CD4-positive, alpha-beta T cell treated with Interferon alpha-2 for 1 hour (primary cell): Measurements from ENCODE around the gene CLC.
"Not testable (repeated sequence)": the region's sequence is repeated elsewhere in the genome, so short reads cannot be mapped to it uniquely, and the experiment has no call there.

Source experiments
- DNase-seq, 2 donors: peaks; one replicate each; pipeline ENCODE4 v3.0.0-alpha.2; 2020 to 2022

CLC gene

DNA sequence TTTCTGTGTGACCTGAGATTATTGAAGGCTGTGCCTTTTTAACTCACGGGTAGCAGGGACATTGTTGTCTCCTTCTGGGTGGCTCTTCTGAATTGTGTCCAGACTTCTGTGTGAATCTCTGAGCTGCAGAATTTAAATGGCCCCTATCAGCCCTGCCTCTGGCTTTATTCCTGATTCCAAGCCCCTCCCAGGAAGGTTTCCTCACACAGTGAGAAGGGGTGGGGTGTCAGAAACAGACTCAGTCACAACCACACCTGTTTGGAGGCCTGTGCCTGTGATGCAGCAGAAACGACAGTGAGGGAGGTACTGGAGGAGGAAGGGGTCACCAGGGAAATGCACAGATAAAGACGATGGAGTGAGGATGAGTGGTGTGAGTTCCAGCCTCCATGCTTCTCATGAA, at the start of gene CLC:
CLC (minus strand) TSS at position 139 of the 400 bp plus-strand sequence; CDS start at position 62, 77 bp downstream.
- no peak for DNase-seq

DNA sequence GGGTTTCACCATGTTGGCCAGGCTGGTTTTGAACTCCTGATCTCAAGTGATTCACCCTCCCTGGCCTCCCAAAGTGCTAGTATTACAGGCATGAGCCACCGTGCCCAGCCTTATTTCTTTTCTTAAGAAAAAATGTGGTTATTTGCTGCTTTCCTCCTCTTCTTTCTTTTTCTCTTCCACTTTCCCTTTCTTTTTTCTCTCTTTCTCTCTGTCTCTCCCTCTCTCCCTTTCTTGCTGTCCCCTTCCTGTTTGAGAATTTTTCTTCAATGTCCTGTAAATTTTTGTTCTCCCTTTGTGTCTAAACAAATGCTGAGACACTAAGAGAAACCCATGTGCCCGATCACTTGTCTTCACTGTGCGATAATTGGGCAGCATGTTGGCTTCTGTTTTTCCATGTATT, 43.1 kb upstream of the CLC start:
- DNase-seq: no peak

DNA sequence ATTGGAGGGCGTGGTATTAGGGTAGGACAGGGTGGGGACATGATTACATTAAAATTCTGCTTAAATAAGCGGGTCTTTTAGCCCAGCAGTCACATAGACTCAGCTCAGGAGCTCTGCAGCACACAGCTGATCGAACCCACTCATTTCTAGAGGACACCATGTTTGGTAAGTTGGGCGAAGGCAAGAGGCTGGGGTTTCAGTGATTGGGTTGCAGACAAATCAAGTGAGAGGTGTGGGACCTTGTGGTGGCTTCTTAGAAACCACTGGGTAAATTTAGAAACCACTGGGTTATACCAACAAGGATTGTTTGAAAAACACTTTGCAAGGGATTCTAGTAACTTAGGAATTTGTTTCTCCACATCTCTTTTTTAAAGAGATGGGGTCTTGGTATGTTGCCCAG, 40.9 kb upstream of the CLC start, which contains the start of gene LEUTX:
LEUTX (plus strand) TSS at position 92 of the 400 bp plus-strand sequence; CDS start at position 159, 67 bp downstream.
- DNase-seq: no peak

DNA sequence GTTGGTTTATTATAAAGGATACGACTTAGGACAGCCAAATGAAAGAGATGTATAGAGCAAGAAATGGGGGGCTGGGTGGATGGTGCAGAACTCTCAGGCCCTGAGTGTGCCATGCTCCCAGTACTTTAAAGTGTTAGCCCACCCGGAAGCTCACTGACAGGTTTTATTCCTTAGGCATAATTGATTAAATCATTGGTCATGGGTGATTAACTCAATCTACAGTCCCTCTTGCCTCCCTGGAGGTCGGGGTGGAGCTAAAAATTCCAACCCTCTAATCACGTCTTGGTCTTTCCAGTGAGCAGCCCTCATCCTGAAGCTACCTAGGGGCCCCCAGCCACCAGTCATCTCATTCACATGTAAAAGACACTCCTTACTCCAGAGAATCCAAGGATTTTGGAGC, 31.0 kb upstream of the CLC start:
- no peak for DNase-seq

DNA sequence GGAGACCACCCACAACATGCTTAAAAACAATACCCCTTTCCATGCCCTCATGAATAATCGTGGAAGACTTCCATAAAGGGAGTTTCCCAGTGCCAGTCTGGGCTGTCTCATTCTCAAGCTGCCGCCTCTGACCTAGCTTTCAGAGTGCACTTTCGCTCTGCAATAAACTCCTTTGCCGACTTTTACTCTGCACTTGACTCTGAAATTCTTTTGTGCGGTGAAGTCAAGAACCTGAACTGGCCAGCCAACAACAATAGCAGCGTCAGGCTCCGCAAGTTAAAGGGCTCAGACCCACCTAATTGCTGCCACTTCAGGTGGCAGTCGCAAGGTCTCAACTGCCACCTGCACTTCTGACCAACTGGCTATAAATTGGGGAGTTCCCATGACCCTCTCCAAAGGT, 30.5 kb upstream of the CLC start:
- no peak for DNase-seq

DNA sequence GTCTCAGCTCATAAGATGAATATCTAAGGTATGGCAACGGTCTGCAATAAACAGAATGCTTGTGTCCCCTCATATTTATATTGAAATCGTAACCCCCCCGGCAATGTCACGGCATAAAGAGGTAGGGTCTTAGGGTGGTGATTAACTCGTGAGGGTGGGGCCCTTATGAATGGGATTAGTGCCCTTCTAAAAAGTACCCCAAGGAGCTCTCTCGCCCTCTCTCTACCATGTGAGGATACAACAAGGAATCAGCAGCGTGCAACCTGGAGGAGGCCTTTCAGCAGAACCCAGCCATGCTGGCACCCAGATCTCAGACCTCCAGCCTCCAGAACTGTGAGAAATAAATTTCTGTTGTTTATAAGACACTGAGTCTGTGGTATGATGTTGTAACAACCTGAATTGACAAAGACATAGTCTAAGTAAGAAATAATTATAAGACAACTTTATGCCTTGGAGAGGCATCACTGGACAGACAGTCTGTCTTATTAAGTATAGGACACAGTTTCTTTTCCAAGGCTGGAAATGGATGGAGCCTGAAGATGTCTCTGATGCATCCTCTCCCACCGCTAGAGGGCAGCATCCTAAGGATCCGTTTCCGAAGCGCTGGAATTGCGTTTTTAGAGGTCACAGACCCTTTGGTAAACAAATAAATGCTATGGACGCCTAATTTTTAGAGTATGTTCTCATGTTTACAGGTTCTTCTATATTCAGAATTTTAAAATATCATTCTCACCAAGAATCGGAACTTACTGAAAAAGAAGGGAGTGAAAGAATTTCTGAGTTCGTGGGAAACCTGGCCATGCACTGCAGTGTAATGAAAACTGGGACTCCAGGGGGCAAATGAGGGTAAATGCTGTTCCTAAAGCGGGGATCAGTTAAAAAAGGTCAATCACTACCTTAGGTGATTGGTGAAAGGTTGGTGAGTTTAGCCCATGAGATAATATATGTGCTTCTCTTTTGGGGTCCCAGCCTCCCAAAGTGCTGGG, 27.6 kb upstream of the CLC start:
- DNase-seq: peak; percentile 7 to 44

DNA sequence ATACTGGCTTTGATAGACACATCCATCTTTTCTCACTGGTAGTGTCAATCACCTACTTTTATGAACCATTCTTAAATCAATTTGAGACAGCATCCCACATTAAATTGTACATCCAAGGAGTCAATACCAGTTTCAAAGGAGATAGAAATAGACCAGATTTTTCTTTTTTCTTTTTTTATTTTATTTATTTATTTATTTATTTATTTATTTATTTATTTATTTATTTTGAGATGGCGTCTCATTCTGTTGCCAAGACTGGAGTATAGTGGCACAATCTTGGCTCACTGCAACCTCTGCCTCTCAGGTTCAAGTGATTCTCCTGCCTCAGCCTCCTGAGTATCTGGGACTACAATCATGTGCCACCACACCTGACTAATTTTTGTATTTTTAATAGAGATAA, 24.0 kb upstream of the CLC start:
- not testable (repeated sequence) for DNase-seq

DNA sequence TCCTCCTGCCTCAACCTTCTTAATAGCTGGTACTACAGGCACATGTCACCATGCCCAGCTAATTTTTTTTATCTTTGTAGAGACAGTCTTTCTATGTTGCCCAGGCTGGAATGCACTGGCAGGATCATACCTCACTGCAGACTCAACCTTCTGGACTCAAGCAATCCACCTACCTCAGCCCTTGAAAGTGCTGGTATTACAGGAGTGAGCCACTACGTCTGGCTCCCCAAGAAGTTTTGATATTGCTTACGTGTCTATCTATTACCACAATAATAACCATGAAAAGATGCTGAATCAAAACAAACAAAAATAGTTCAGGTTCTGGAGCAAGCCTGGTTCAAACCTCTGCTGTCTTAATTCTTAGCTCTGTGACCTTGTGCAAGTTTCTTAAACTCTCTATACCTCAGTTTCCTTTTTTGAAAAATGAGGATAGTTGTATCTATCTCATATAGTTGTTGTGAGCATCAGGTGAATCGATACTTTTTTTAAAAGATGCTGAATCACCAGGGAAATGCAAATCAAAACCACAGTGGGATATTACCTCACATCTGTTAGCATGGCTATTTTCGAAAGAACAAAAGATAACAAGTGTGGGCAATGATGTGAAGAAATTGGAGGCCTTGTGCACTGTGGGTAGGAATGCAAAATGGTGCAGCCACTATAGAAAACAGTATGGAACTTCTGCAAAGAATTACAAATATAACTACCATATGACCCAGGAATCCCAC, 21.8 kb upstream of the CLC start:
- DNase-seq: no peak

DNA sequence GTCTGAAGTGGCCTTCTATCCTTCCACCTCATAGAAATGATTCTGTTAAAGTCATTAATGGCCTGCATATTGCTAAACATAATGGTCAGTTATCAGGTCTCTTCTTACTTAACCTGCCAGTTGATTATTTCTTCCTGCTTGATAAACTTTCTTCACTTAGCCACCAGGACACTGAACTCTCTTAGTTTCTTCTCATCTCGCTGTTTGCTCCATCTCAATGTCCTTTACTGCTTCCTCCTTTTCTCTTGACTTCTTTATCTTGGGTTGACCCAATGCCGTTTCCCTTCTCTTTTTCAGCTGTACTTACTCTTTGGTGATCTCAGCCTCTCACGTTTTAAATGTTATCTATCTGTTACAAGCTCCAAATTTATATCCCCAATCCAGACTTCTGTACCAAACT, 17.1 kb upstream of the CLC start:
- no peak for DNase-seq

DNA sequence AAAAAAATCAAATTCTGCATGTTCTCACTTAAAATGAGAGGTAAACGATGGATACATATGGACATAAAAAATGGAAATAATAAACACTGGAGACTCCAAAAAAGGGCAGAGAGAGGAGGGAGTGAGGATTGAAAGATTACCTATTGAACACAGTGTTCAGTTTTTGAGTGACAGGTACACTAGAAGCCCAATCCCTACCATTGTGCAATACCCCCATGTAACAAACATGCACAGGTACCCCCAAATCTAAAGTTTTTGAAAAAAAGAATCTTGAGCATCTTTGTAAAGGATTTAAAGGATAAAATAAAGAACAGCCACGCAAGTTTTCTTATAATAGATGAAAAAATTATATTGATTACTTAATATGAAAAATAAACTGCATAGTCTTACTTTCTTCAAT, 16.7 kb upstream of the CLC start:
- no peak for DNase-seq

DNA sequence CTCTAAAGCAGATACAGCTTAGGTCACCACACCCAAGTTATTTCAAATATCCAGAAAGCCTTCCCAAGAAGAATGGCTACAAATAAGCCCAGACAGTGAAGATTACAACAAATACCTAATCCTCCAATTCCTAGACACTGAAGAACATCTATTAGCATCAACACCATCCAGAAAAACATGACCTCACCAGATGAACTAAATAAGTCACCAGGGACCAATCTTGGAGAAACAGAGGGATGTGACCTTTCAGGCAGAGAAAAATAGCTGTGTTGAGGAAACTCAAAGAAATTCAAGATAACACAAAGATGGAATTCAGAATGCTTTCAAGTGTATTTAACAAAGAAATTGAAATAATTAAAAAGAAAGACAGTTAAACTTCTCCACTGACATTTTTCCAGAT, 15.0 kb upstream of the CLC start:
- DNase-seq: no peak

DNA sequence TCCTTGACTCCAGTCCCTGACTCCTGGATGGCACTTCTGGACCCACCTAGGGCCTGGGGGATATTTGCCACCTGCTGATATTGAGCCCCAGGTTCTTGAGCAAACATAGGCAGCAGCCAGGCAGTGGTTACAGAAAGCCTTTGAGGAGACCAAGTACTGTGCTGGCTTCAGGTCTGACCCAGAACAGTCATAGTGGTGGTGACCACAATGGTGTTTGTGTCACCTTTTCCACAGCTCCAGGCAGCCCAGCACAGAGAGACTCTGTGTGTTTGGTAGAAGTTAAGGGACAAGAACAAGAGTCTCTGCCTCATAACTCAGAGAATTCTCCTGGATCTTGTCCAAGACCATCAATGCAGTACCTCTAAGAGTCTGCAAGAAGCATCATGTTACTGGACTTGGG, 14.6 kb upstream of the CLC start:
- DNase-seq: no peak

DNA sequence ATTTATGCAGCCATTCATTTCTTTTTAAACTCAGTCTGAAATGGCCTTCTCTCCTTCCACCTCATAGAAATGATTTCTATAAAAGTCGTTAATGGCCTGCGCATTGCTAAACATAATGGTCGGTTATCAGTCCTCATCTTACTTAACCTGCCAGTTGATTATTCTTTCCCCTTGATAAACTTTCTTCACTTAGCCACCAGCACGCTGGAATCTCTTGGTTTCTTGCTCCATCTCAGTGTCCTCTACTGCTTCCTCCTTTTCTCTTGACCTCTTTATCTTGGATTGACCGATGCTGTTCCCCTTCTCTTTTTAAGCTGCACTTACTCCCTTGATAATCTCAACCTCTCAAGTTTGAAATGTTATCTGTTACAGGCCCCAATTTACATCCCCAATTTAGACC, 12.2 kb upstream of the CLC start:
- DNase-seq: no peak

DNA sequence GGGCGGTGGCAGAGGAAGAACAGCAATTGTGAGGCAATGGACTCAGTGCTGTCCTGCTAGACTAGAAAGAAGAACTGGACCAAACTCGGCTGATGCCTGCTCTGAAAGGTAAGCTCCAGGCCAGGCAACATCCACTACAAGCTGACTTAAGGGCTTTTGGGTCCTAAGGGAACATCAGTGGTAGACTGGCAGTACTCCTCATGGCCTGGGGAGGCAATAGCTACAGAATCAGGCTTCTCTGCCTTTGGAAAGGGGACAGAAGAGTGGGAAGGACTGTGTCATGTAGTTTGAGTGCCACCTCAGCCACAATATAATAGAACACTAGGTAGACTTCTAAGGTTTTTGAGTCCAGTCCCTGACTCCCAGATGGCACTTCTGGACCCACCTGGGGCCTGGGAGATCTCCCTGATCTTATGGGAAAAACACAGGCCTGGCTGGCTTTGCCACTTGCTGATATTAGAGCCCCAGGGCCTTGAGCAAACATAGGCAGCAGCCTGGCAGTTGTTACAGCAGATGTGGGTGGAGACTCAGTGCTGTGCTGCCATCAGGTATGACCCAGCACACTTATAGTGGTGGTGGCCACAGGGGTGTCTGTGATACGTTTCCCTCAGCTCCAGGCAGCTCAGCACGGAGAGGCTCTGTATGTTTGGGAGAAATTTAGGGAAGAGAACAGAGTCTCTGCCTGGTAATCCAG, 9.2 kb upstream of the CLC start:
- DNase-seq: no peak

DNA sequence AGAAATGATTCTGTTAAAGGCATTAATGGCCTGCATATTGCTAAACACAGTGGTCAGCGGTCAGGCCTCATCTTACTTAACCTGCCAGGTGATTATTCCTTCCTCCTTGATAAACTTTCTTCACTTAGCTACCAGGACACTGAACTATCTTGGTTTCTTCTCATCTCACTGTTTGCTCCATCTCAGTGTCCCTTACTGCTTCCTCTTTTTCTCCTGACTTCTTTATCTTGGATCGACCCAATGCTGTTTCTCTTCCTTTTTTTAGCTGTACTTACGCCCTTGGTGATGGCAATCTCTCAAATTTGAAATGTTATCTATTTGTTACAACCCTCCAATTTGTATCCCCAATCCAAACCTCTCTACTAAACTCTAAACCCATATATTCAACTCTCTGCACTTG, 7.8 kb upstream of the CLC start:
- no peak for DNase-seq

DNA sequence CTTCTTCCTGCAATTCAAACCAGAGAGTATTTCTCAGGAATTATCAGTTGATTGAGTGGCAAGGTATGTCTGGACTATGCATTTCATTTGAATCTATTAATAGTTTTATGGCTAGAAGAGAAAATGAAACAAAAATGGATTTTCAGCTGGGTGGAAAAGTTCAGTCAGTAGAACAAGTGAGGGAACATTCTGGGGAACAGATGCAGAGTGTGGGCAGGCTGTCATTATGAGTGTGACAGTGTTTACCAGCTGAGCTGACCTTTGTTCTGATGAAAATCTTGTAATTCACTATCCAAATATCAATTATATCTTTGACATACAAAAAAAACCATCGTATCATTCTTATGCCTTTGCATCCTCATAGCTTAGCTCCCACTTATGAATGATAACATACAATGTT, 2.6 kb upstream of the CLC start:
- DNase-seq: no peak

DNA sequence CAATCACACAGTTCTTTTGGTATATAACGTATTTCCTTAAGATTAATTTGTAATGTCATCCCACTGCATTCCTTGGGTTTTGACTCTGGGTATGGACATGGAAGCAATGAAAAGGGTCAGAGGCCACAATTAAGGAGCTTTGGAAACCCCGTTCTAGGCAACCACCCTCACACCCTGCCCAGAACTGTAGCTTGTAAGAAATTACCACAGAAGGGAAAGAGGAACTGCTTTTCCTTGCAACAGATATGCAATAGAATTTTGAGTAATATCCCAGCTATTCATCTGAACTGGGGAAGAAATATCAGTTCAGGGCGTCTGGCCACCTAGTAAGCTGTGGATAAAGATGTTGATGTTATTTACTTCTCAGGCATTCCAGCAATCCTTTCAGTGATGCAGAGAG, 985 bp upstream of the CLC start:
- DNase-seq: no peak

DNA sequence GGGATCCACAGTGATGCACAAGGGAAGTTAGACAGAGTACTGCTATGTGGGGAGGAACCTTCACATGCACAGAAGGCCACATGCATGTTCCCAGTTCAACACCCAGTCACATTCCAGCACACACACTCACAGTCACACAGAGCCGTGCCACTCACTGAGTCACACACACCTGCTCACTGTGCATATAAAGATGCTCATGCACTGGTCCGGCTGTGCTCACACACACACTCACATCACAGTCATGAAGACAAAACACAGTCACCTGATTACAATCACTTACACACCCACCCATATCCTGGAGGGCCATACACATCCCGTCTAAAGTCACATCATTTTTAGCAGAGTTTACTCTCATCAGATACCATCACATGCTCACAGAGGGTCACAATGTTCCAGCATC, 478 bp downstream of the CLC start:
- no peak for DNase-seq

DNA sequence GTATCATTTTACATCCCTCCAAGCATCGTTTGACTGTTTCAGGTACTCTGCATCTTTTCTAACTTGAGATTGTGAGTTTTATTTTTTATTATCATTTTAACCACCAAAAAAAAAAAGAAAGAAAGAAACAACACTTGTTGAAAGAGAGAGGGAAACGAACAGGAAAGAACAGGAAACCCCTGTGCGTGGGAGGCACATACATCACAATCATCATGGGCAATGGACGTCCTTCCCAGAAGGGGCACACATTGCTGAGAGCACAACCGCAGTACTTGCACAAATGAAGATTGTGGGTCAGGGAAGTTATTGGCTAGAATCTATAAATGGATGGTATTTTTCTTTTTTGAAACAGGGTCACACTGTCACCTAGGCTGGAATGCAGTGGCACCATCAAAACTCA, 1.7 kb downstream of the CLC start:
- no peak for DNase-seq

DNA sequence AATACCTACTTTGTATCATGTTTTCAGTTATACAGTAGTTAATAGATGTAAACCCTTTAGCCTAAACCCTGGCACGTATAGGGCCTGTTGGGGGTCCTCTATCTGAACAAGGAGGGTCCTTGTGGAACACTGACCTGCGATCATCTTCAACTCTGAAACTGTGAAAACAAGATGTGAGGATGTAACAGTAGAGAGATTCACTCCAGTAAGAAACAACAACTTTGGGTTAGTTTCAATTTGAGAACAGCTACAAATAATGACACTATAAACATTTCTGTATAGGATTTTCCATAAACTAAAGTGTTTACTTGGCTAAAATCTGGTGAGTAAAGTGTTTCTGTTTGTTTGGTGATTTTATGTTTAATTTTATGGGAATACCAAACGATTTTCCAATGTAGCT, 2.1 kb downstream of the CLC start:
- no peak for DNase-seq

DNA sequence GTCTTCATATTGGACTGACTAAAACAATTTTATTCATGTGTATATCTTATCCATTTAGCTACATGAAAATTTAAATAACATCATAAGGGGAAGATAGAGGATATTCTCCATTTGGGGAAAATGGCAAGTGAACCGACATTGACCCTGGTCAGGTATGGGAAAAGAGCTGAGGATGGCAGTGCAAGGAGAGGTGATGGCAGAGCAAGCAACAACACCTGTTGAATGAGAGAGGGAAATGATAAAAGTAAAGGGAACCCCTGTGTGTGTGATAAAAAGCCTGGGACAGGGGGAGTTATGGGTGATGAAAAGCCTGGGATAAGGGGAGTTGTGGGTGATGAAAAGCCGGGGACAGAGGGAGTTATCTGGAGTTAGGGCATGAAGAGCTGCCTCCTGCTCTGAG, 4.0 kb downstream of the CLC start:
- no peak for DNase-seq

DNA sequence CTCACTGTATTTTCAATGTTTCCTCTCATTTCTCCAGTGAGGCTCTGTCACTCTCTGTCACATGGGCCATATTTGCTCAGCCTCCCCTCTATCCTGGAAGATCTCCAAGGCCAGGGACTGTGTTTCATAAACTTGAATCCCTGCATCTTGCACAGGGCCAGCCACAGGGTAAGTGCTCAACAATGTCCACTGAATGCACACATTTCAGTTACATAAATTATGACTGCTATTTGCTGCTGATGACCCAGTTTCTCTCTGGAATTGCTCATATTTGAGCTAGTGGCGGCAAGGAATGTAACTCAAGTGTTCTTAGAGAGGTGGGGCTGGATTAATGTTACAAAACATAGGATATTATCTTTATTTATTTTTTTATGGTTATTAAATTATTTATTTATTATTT, 6.1 kb downstream of the CLC start:
- DNase-seq: no peak

DNA sequence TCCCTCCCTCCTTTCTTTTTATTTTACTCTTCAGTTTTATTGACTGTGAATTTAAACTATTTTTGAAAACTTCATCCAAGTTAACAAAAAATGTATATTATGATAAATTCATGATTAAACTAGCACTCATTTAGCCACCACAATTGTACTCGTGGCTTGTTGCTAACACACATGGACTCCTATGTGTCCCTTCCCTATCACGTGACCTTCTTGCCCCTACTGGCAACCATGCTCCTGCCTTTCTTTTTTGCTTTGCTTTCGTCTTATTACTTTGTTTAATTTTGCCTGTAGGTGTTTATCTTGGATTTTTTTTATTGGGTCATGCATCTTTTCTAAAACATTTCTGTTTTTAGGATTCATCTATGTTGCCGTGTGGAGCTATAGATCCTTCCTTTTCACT, 8.2 kb downstream of the CLC start:
- no peak for DNase-seq

DNA sequence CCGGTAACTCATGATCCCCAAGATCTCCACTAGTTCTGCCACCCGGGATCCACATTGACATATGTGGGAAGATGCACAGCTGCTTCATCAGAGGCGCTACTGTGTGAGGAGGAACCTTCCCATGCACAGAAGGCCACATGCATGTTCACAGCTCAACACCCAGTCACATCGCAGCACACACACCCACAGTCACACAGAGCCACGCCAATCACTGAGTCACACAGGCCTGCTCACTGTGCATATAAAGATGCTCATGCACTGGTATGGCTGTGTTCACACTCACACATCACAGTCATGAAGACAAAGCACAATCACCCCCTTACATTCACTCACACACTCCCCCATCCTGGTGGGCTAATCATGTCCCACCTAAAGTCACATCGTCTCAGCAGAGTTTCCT, 9.8 kb downstream of the CLC start:
- DNase-seq: no peak
